ENCODE results near the gene SLC44A2. TPM values are rescaled to one million over a fixed set of nuclear protein-coding genes. Genes with fewer than 3 reads are reported as not detected.

SLC44A2 gene
- total and polyA plus RNA-seq, 2 experiments from 2014 or later = 43.2 to 65.0 TPM

- peaks cover 14% of the 10 kb centered on the region for H3K27me3 Mint-ChIP-seq (ENCODE audit: insufficient read depth, low read depth, poor library complexity)
- Histone ChIP-seq H3K4me3 (peak overlapping the region; percentile 87), H3K4me2 (peak overlapping the region; percentile 97), H3K4me1 (ENCODE audit: insufficient read depth) (peaks cover 17% of the 10 kb centered on the region), H3K27ac (ENCODE audit: low read depth) (peak overlapping the region; percentile 47; the same call in 1 of the 2 replicates), H3K9me2 (ENCODE audit: insufficient read depth) (no peaks in the 10 kb centered on the region), H3F3A (replicated peaks; ENCODE audit: low read depth) (peaks cover 11% of the 10 kb centered on the region), H3K36me3 (ENCODE audit: insufficient read depth) (no peaks in the 10 kb centered on the region), H3K79me2 (replicated peaks; ENCODE audit: insufficient read depth) (peaks cover 9% of the 10 kb centered on the region; the same call in 1 of the 2 replicates), H3K27me3 (ENCODE audit: insufficient read depth) (no peaks in the 10 kb centered on the region), H2AFZ (0 out of 2 replicates have a peak overlapping the region, but pooled peaks have one; percentile 28), H4K20me1 (replicated peaks; ENCODE audit: insufficient read depth) (no peaks in the 10 kb centered on the region; the same call in 1 of the 2 replicates)
- peak; percentile 30 for DNase-seq (ENCODE audit: low spot score)
- peaks cover 30% of the 10 kb centered on the region for H3K36me3 Mint-ChIP-seq (ENCODE audit: low read depth)
- no peaks in the 10 kb centered on the region; the same call in 2 of the 3 replicates for H3K9me3 Mint-ChIP-seq
- H3K4me1 Mint-ChIP-seq = peaks cover 15% of the 10 kb centered on the region; the same call in 2 of the 3 replicates
- TF ChIP-seq ZNF462 (CRISPR knock-in tag; IDR thresholded peaks at IDR 0.05) (no peak), STAT1 (IDR thresholded peaks at IDR 0.05; ENCODE audit: unreplicated experiment) (no peak), POLR2AphosphoS5 (IDR thresholded peaks at IDR 0.05; ENCODE audit: low read depth) (no peak), CREB1 (CRISPR knock-in tag; IDR thresholded peaks at IDR 0.05; ENCODE audit: low read depth) (no peak), JUNB (IDR thresholded peaks at IDR 0.05; ENCODE audit: unreplicated experiment) (no peak), CTCF (conservative IDR thresholded peaks at IDR 0.05; ENCODE audit: low read depth in 2 of 2) (no peak), REST (IDR thresholded peaks at IDR 0.05; ENCODE audit: unreplicated experiment) (no peak), NANOG (IDR thresholded peaks at IDR 0.05; ENCODE audit: borderline replicate concordance) (no peak), ETS1 (IDR thresholded peaks at IDR 0.05) (no peak), EZH2phosphoT487 (IDR thresholded peaks at IDR 0.05; ENCODE audit: unreplicated experiment) (no peak), EZH2 (IDR thresholded peaks at IDR 0.05; ENCODE audit: low read depth, unreplicated experiment) (no peak), ZNF331 (CRISPR knock-in tag; IDR thresholded peaks at IDR 0.05; ENCODE audit: low read depth) (no peak), ZNF114 (CRISPR knock-in tag; IDR thresholded peaks at IDR 0.05) (no peak)
- ATAC-seq = peak; percentile 22
- peak overlapping the region; percentile 92 for H3K4me3 Mint-ChIP-seq
- H3K27ac Mint-ChIP-seq = peak overlapping the region; percentile 95
These were observed 397 bp downstream of the SLC44A2 start for GRCh38 chr19:10625762-10626138.
